Measurements from ENCODE around the gene LPAR2.

LPAR2 gene

GRCh38 chr19:19581391-19581790, 46.6 kb downstream of the LPAR2 start:
- no peak overlapping the region for H4K12ac ChIP-seq (ENCODE audit: low read depth, low read length)
- no peak overlapping the region for H2AK5ac ChIP-seq (ENCODE audit: low read length)
- H3K4me2 ChIP-seq (ENCODE audit: low read length): no peak overlapping the region
- H3K79me2 ChIP-seq (ENCODE audit: control insufficient read depth, insufficient read depth, low read length, poor library complexity): no peaks in the 10 kb centered on the region
- no peaks in the 10 kb centered on the region for H3K36me3 ChIP-seq (ENCODE audit: control insufficient read depth in 1 of 2, insufficient read depth in 2 of 2, low read length in 2 of 2)
- H3K79me1 ChIP-seq (ENCODE audit: low read length): no peaks in the 10 kb centered on the region
- no peak overlapping the region for H4K91ac ChIP-seq (ENCODE audit: low read depth, low read length)
- H3K4ac ChIP-seq (ENCODE audit: low read depth, low read length): no peak overlapping the region
- no peaks in the 10 kb centered on the region for H3K4me1 ChIP-seq (ENCODE audit: control insufficient read depth in 1 of 2, insufficient read depth in 2 of 2, low read length in 2 of 2)
- H3K4me3 ChIP-seq (ENCODE audit: low read depth, low read length): no peak overlapping the region
- H4K8ac ChIP-seq (ENCODE audit: low read depth, low read length): no peak overlapping the region
- no peak overlapping the region for H3K23ac ChIP-seq (ENCODE audit: low read length)
- no peak overlapping the region for H2AFZ ChIP-seq (ENCODE audit: insufficient read depth, low read length, poor library complexity)
- peak overlapping the region; percentile 32 for H3K9ac ChIP-seq (ENCODE audit: low read length)
- H3K27ac ChIP-seq (ENCODE audit: low read depth, low read length): no peak overlapping the region
- peak in 1 of 2 donors; percentile 56 for DNase-seq
- H2BK12ac ChIP-seq (ENCODE audit: low read length): no peak overlapping the region
- no peak overlapping the region for H3K14ac ChIP-seq (ENCODE audit: low read length)
- H3K18ac ChIP-seq (ENCODE audit: low read length): no peak overlapping the region
- no peak overlapping the region for H2BK120ac ChIP-seq (ENCODE audit: insufficient read depth, low read length, poor library complexity)
- no peak overlapping the region for H2BK5ac ChIP-seq (ENCODE audit: low read depth, low read length, poor library complexity)
- WGBS (ENCODE audit: extremely low coverage, insufficient coverage, insufficient read length): no CpG with 5 or more reads among the region's 13 CpGs
- no peaks in the 10 kb centered on the region for H3K9me3 ChIP-seq (ENCODE audit: insufficient read depth, low read depth, low read length)
- no peaks in the 10 kb centered on the region for H3K27me3 ChIP-seq (ENCODE audit: insufficient read depth, low read length)

- Histone ChIP-seq H2AFZ (ENCODE audit: insufficient read depth, low read length, poor library complexity) (no peak overlapping the region), H3K79me1 (ENCODE audit: low read length) (no peaks in the 10 kb centered on the region), H3K9me3 (ENCODE audit: insufficient read depth, low read depth, low read length) (no peaks in the 10 kb centered on the region), H4K91ac (ENCODE audit: low read depth, low read length) (no peak overlapping the region), H4K8ac (ENCODE audit: low read depth, low read length) (no peak overlapping the region), H2BK5ac (ENCODE audit: low read depth, low read length, poor library complexity) (no peak overlapping the region), H3K27ac (ENCODE audit: low read depth, low read length) (no peak overlapping the region), H3K4me3 (ENCODE audit: low read depth, low read length) (no peak overlapping the region), H3K23ac (ENCODE audit: low read length) (no peak overlapping the region), H3K4ac (ENCODE audit: low read depth, low read length) (no peak overlapping the region), H3K9ac (ENCODE audit: low read length) (no peak overlapping the region), H3K27me3 (ENCODE audit: insufficient read depth, low read length) (no peaks in the 10 kb centered on the region), H3K14ac (ENCODE audit: low read length) (no peak overlapping the region), H2BK120ac (ENCODE audit: insufficient read depth, low read length, poor library complexity) (no peak overlapping the region), H3K79me2 (ENCODE audit: control insufficient read depth, insufficient read depth, low read length, poor library complexity) (no peaks in the 10 kb centered on the region), H2BK12ac (ENCODE audit: low read length) (no peak overlapping the region), H2AK5ac (ENCODE audit: low read length) (no peak overlapping the region), H3K4me1 (ENCODE audit: control insufficient read depth in 1 of 2, insufficient read depth in 2 of 2, low read length in 2 of 2) (no peaks in the 10 kb centered on the region), H3K36me3 (ENCODE audit: control insufficient read depth in 1 of 2, insufficient read depth in 2 of 2, low read length in 2 of 2) (no peaks in the 10 kb centered on the region), H3K18ac (ENCODE audit: low read length) (no peak overlapping the region), H3K4me2 (ENCODE audit: low read length) (no peak overlapping the region), H4K12ac (ENCODE audit: low read depth, low read length) (no peak overlapping the region)
- no CpG with 5 or more reads among the region's 4 CpGs for WGBS (ENCODE audit: extremely low coverage, insufficient coverage, insufficient read length)
- no peak for DNase-seq
Observed at GRCh38 chr19:19580418-19580817, 47.6 kb downstream of the LPAR2 start.

GRCh38 chr19:19579533-19580361, 48.3 kb downstream of the LPAR2 start:
- peak; percentile 41 to 54 for DNase-seq
- H3K9me3 ChIP-seq (ENCODE audit: insufficient read depth, low read depth, low read length): no peaks in the 10 kb centered on the region
- no peak overlapping the region for H3K4ac ChIP-seq (ENCODE audit: low read depth, low read length)
- no peaks in the 10 kb centered on the region for H3K79me2 ChIP-seq (ENCODE audit: control insufficient read depth, insufficient read depth, low read length, poor library complexity)
- WGBS (ENCODE audit: extremely low coverage, insufficient coverage, insufficient read length): no CpG with 5 or more reads among the region's 25 CpGs
- no peak overlapping the region for H2AFZ ChIP-seq (ENCODE audit: insufficient read depth, low read length, poor library complexity)
- no peak overlapping the region for H3K18ac ChIP-seq (ENCODE audit: low read length)
- H3K36me3 ChIP-seq (ENCODE audit: control insufficient read depth in 1 of 2, insufficient read depth in 2 of 2, low read length in 2 of 2): no peaks in the 10 kb centered on the region
- no peak overlapping the region for H4K12ac ChIP-seq (ENCODE audit: low read depth, low read length)
- H2BK12ac ChIP-seq (ENCODE audit: low read length): no peak overlapping the region
- H2BK5ac ChIP-seq (ENCODE audit: low read depth, low read length, poor library complexity): no peak overlapping the region
- no peak overlapping the region for H2AK5ac ChIP-seq (ENCODE audit: low read length)
- H3K14ac ChIP-seq (ENCODE audit: low read length): no peak overlapping the region
- peak overlapping the region; percentile 25 for H3K9ac ChIP-seq (ENCODE audit: low read length)
- H3K27ac ChIP-seq (ENCODE audit: low read depth, low read length): no peak overlapping the region
- no peak overlapping the region for H4K91ac ChIP-seq (ENCODE audit: low read depth, low read length)
- H3K23ac ChIP-seq (ENCODE audit: low read length): no peak overlapping the region
- no peaks in the 10 kb centered on the region for H3K79me1 ChIP-seq (ENCODE audit: low read length)
- no peak overlapping the region for H3K4me3 ChIP-seq (ENCODE audit: low read depth, low read length)
- H2BK120ac ChIP-seq (ENCODE audit: insufficient read depth, low read length, poor library complexity): no peak overlapping the region
- no peaks in the 10 kb centered on the region for H3K27me3 ChIP-seq (ENCODE audit: insufficient read depth, low read length)
- H3K4me2 ChIP-seq (ENCODE audit: low read length): no peak overlapping the region
- H4K8ac ChIP-seq (ENCODE audit: low read depth, low read length): no peak overlapping the region
- no peaks in the 10 kb centered on the region for H3K4me1 ChIP-seq (ENCODE audit: control insufficient read depth in 1 of 2, insufficient read depth in 2 of 2, low read length in 2 of 2)

- Histone ChIP-seq H3K27me3 (ENCODE audit: insufficient read depth, low read length) (no peaks in the 10 kb centered on the region), H3K14ac (ENCODE audit: low read length) (no peak overlapping the region), H3K18ac (ENCODE audit: low read length) (no peak overlapping the region), H3K9ac (ENCODE audit: low read length) (no peak overlapping the region), H3K79me1 (ENCODE audit: low read length) (no peaks in the 10 kb centered on the region), H3K4me1 (ENCODE audit: control insufficient read depth in 1 of 2, insufficient read depth in 2 of 2, low read length in 2 of 2) (no peaks in the 10 kb centered on the region), H2BK12ac (ENCODE audit: low read length) (no peak overlapping the region), H4K12ac (ENCODE audit: low read depth, low read length) (no peak overlapping the region), H3K23ac (ENCODE audit: low read length) (no peak overlapping the region), H4K8ac (ENCODE audit: low read depth, low read length) (no peak overlapping the region), H2BK120ac (ENCODE audit: insufficient read depth, low read length, poor library complexity) (no peak overlapping the region), H4K91ac (ENCODE audit: low read depth, low read length) (no peak overlapping the region), H2AK5ac (ENCODE audit: low read length) (no peak overlapping the region), H3K79me2 (ENCODE audit: control insufficient read depth, insufficient read depth, low read length, poor library complexity) (no peaks in the 10 kb centered on the region), H3K9me3 (ENCODE audit: insufficient read depth, low read depth, low read length) (no peaks in the 10 kb centered on the region), H2AFZ (ENCODE audit: insufficient read depth, low read length, poor library complexity) (no peak overlapping the region), H3K4me3 (ENCODE audit: low read depth, low read length) (no peak overlapping the region), H3K27ac (ENCODE audit: low read depth, low read length) (no peak overlapping the region), H3K4me2 (ENCODE audit: low read length) (no peak overlapping the region), H2BK5ac (ENCODE audit: low read depth, low read length, poor library complexity) (no peak overlapping the region), H3K4ac (ENCODE audit: low read depth, low read length) (no peak overlapping the region), H3K36me3 (ENCODE audit: control insufficient read depth in 1 of 2, insufficient read depth in 2 of 2, low read length in 2 of 2) (no peaks in the 10 kb centered on the region)
- DNase-seq: no peak
- WGBS (ENCODE audit: extremely low coverage, insufficient coverage, insufficient read length): no CpG with 5 or more reads among the region's 6 CpGs
Observed at GRCh38 chr19:19578252-19578651, 49.8 kb downstream of the LPAR2 start.
